ENCODE measurements around the gene RNF148. TPM values are rescaled to one million over a fixed set of nuclear protein-coding genes. Genes with fewer than 3 reads are reported as not detected.

RNF148 gene
- total and polyA plus RNA-seq, 2 of the 8 experiments (the other 6 are each of a cell fraction or from before 2014, with no cell fraction given) = 0.27 to 0.45 TPM

DNA sequence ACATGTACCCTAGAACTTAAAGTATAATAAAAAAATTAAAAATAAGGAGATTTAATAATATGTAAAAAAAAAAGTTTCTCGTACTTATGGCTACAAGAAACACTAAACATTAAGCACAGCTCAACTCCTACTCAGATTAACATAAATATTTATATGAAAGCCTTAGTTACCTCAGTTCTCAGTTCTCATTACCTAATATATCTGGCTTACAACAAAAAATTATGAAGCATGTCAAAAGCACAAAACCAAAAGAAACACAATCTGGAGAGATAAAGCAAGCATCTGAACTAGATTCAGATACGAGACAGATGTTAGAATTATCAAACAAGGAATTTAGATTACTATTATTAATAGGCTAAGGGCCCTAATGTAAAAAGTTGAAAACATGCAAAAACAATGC is 43.9 kb downstream of the RNF148 start:
- Histone ChIP-seq H2BK120ac (replicated peaks; ENCODE audit: low read depth, low read length) (no peak overlapping the region), H3K36me3 (ENCODE audit: control insufficient read depth in 2 of 4, insufficient read depth in 4 of 4, low read length in 3 of 4) (no peaks in the 10 kb centered on the region), H4K20me1 (replicated peaks in 1 of 2; ENCODE audit: control insufficient read depth in 1 of 2, insufficient read depth in 2 of 2, low read length in 2 of 2) (no peaks in the 10 kb centered on the region), H2AFZ (ENCODE audit: low read length) (no peak overlapping the region), H3K4ac (replicated peaks; ENCODE audit: insufficient read length, low read depth, low read length) (no peak overlapping the region), H3K23me2 (ENCODE audit: low read depth, low read length) (no peaks in the 10 kb centered on the region), H3K79me1 (ENCODE audit: low read depth, low read length) (no peaks in the 10 kb centered on the region), H3K79me2 (ENCODE audit: control insufficient read depth in 1 of 2, insufficient read depth in 2 of 2, low read length in 2 of 2) (no peaks in the 10 kb centered on the region), H3K9me3 (ENCODE audit: insufficient read depth in 2 of 2, low read depth in 1 of 2, low read length in 1 of 2) (no peaks in the 10 kb centered on the region), H2BK12ac (ENCODE audit: low read depth, low read length) (no peak overlapping the region), H3K56ac (replicated peaks; ENCODE audit: insufficient read length, low read depth, low read length) (no peak overlapping the region), H2BK5ac (ENCODE audit: low read depth, low read length) (no peak overlapping the region), H3K27me3 (replicated peaks in 1 of 4; ENCODE audit: control insufficient read depth in 3 of 4, extremely low read depth in 1 of 4, insufficient read depth in 3 of 4, low read length in 3 of 4) (no peaks in the 10 kb centered on the region), H3K27ac (ENCODE audit: low read depth, low read length) (no peak overlapping the region), H2BK20ac (ENCODE audit: low read length) (no peak overlapping the region), H3K4me3 (ENCODE audit: extremely low read depth in 1 of 4, insufficient read depth in 2 of 4, low read depth in 3 of 4, low read length in 4 of 4) (no peak overlapping the region), H3K4me1 (replicated peaks in 1 of 4; ENCODE audit: control insufficient read depth in 3 of 4, insufficient read depth in 4 of 4, low read length in 3 of 4) (no peaks in the 10 kb centered on the region), H3K23ac (ENCODE audit: insufficient read length) (no peak overlapping the region), H3K14ac (ENCODE audit: insufficient read length) (no peak overlapping the region), H3K4me2 (ENCODE audit: insufficient read depth in 1 of 2, low read depth in 2 of 2, low read length in 2 of 2) (no peak overlapping the region), H4K5ac (ENCODE audit: insufficient read length, low read depth, low read length) (no peak overlapping the region), H2BK15ac (ENCODE audit: low read length) (no peak overlapping the region), H3K18ac (ENCODE audit: extremely low read depth, low read length) (no peak overlapping the region), H4K91ac (replicated peaks; ENCODE audit: insufficient read length, low read length) (no peak overlapping the region), H3K9ac (replicated peaks in 1 of 4; ENCODE audit: extremely low read depth in 1 of 4, low read depth in 3 of 4, low read length in 3 of 4) (no peak overlapping the region), H2AK5ac (ENCODE audit: low read depth, low read length) (no peak overlapping the region), H4K8ac (ENCODE audit: extremely low read depth, insufficient read depth, low read length) (no peak overlapping the region)
- CTCF ChIA-PET (ENCODE audit: partially characterized antibody) = no interaction called here
- POLR2A ChIA-PET (ENCODE audit: partially characterized antibody) = no interaction called here
- FAIRE-seq (no peak), DNase-seq (ENCODE audit: low read depth in 1 of 2, low spot score in 2 of 2) (no peak)
- WGBS, 2 experiments (ENCODE audit: extremely low coverage in 1 of 2, insufficient coverage in 1 of 2, insufficient read length in 1 of 2, insufficient replicate concordance in 2 of 2, low coverage in 1 of 2, low lambda C conversion rate in 2 of 2, missing lambda C conversion rate in 1 of 2) = 98% methylated on average over 2 of the region's 2 CpGs; no CpG with 5 or more reads in 1 of the 2 experiments
- TF ChIP-seq SAP30 (IDR thresholded peaks at IDR 0.05; ENCODE audit: insufficient read depth, insufficient replicate concordance, low read length) (no peak), ASH2L (IDR thresholded peaks at IDR 0.05; ENCODE audit: low read length) (no peak), EGR1 (IDR thresholded peaks at IDR 0.05; ENCODE audit: borderline replicate concordance, low read depth, low read length) (no peak), KDM4A (IDR thresholded peaks at IDR 0.05; ENCODE audit: low read depth, low read length, severe bottlenecking) (no peak), CBX5 (IDR thresholded peaks at IDR 0.05; ENCODE audit: low read depth, low read length) (no peak), TBP (IDR thresholded peaks at IDR 0.05; ENCODE audit: low read depth, low read length) (no peak), SP2 (IDR thresholded peaks at IDR 0.05; ENCODE audit: low read length) (no peak), MAFK (IDR thresholded peaks at IDR 0.05; ENCODE audit: low read depth, low read length) (no peak), PHF8 (conservative IDR thresholded peaks at IDR 0.05; ENCODE audit: low read depth, low read length) (no peak)
- TF ChIP-seq, protein P1, sequence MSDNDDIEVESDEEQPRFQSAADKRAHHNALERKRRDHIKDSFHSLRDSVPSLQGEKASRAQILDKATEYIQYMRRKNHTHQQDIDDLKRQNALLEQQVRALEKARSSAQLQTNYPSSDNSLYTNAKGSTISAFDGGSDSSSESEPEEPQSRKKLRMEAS (IDR thresholded peaks at IDR 0.05) = no peak

Measured in H1 (cell line).